GM13976 (cell line): ENCODE measurements around the gene CCDC198.

Experiments used
- DNase-seq: peaks from one replicate; pipeline ENCODE4 v3.0.0; 2012; ENCODE audit warnings: low spot score
- in situ Hi-C: fragments of 300-500 bp; cut with MboI; formaldehyde crosslinking; loops from one replicate; pipeline ENCODE4 v1.12.0; 2022; ENCODE audit warnings: low sequenced_read_pairs, mixed read lengths, inconsistent platforms; ENCODE audit not compliant: unreplicated experiment
- TF ChIP-seq, protein P1 (sequence below): IDR thresholded peaks from 2 replicates; pipeline ENCODE4 v1.5.1; 2012; ENCODE audit warnings: borderline replicate concordance, mild to moderate bottlenecking; ENCODE audit not compliant: insufficient read depth; ENCODE audit errors: extremely low read depth, missing control alignments, control extremely low read depth

CCDC198 gene

DNA sequence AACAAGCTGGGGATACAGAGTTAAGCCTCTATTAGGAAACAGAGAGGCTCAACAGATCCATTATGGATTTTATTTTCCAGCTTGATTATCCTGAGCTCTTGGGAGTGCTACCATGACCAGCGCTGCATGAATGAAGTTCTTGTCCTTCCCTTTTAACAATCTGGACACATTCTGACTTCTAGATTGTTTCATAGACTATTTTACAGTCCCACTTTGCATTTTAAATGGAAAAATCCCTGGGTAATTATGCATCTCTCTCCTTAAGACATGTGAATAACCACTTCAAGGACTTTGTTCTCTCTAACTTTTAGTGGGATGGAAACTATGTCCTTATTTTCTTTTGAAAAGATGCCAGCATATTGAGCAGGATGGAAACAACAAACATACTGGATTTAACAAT is 2.0 kb downstream of the CCDC198 start:
- in situ Hi-C loops: loop anchor here (25.0 kb wide), 1 partner anchor 371 kb away; the partner anchor contains the start of gene SLC35F4
- TF ChIP-seq, protein P1, sequence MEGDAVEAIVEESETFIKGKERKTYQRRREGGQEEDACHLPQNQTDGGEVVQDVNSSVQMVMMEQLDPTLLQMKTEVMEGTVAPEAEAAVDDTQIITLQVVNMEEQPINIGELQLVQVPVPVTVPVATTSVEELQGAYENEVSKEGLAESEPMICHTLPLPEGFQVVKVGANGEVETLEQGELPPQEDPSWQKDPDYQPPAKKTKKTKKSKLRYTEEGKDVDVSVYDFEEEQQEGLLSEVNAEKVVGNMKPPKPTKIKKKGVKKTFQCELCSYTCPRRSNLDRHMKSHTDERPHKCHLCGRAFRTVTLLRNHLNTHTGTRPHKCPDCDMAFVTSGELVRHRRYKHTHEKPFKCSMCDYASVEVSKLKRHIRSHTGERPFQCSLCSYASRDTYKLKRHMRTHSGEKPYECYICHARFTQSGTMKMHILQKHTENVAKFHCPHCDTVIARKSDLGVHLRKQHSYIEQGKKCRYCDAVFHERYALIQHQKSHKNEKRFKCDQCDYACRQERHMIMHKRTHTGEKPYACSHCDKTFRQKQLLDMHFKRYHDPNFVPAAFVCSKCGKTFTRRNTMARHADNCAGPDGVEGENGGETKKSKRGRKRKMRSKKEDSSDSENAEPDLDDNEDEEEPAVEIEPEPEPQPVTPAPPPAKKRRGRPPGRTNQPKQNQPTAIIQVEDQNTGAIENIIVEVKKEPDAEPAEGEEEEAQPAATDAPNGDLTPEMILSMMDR: no peak
- DNase-seq: no peak

DNA sequence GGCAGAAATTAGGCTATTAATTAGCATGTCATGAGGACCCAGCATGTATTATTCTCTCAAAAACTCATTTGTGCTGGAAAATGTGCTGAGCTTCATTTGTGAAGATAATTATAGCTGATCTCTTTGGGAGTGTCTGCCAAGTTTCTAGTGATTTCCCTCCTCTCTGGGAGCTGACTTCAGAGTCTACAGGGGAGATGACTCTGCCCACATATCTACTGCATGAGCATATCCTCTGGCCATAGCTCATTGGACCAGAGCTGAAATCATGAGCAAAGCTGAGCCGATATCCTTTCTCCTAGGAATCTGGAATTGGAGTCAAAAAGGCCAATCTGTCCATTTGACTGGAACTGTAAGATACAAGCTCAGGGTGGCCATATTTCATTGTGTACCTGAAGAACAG is 5.9 kb downstream of the CCDC198 start:
- no peak for DNase-seq
- TF ChIP-seq, protein P1: no peak
- in situ Hi-C loops: loop anchor here (25.0 kb wide), 1 partner anchor 375 kb away; the partner anchor contains the start of gene SLC35F4

DNA sequence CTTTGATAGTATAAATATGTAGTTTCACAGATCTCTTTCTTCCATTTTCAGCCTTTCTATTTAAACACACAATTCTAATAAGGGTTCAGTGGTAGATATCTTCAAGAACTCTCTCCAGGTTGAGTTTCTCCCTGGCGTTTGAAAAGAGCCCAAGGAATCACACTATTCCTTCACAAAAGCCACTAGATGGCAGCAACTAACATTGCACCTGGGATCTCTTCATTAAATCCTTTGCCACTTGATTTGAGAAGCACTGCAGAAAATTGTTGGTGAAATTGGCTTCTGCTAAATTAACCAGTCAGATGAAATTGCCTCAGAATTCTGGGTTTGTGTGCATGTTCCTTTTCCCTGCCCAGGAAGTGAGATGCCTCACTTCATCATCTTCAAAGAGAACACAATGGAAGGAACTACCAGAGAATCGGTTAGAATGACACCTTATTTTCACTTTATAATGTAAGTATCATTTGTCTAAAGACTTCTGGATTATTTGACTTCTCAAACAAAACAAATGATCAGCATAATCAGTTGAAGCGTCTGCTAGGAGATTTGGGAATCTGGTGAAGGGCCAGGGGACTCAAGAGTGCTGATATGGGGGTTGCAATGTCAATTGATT is 6.8 kb downstream of the CCDC198 start:
- TF ChIP-seq, protein P1: peak; percentile 48
- in situ Hi-C loops: loop anchor here (25.0 kb wide), 1 partner anchor 375 kb away; the partner anchor contains the start of gene SLC35F4
- no peak for DNase-seq

DNA sequence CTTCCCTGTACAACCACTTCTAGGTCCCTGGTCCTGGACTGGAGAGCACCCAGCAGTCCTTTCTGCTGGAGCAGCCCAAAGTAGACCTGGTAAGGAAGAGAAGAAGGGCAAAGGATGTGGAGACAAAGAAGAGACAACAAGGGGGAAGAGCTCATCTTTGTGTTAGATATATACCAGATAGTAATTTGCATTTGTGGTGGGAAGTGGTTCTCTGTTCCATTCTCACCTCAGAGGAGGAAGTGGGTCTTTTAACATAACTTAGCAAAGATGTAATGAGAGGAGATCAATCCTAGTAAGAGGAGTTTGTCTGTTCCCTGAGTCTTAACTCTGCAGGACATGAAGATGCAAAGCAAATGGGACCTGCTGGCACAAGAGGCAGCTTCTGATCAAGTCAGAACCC is 8.0 kb downstream of the CCDC198 start:
- in situ Hi-C loops: loop anchor here (25.0 kb wide), 1 partner anchor 377 kb away; the partner anchor contains the start of gene SLC35F4
- TF ChIP-seq, protein P1: no peak
- DNase-seq: no peak

DNA sequence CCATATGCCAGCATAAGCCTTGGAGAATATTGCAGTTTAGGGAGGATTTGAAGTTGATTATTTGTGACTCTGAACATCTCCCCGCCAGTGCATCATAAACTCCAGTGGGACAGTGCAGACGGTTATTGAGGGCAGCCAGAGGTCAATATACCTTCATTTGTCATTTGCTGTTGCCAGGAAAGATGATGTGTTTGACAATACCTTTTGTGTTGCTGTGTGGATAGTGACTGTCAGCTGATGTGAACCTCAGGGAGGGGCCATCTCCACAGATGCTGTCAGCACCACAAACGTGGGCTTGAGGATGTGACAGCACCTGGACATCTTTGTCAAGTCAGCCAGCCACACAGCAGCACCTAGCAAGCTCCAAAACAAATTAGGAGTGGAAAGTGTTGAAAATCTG is 11.5 kb downstream of the CCDC198 start:
- TF ChIP-seq, protein P1: no peak
- DNase-seq: no peak
- in situ Hi-C loops: loop anchor here (25.0 kb wide), 1 partner anchor 380 kb away; the partner anchor contains the start of gene SLC35F4

DNA sequence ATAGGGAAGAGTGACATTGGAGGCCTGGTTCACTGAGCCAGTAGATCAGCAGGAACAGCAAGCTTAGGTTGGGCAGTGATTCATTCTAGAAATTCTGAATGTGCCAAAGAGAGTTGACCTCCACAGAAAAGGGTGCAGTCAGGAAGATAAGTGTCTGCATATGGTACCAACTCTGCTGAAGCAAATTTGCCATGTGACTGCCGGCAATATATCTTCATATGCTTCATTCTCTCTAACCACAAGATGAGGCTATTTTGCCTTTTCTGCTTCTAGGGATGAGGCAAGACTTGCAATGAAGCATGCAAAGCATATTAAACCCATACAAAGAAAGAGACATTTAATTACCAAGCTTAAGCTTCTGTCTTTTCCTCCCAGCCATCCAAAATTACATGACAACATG is 13.6 kb downstream of the CCDC198 start:
- DNase-seq: no peak

More for the DNA sequence above, 13.6 kb downstream of the CCDC198 start:
- in situ Hi-C loops: loop anchor here (25.0 kb wide), 1 partner anchor 382 kb away; the partner anchor contains the start of gene SLC35F4
- TF ChIP-seq, protein P1: no peak
